Tibial nerve (tissue), 4 donors: Measurements from ENCODE around the gene COPS8. TPM values are rescaled to one million over a fixed set of nuclear protein-coding genes. Genes with fewer than 3 reads are reported as not detected.

Experiments
- DNase-seq, 2 donors: peaks; one replicate each; pipeline ENCODE4 v3.0.0-alpha.2; 2019; ENCODE audit warnings: low spot score in 2 of 2
- H3K27ac ChIP-seq, 4 donors: fragments of 200-600 bp; sonication (generic) in 3 of 4; one replicate each; pipeline ENCODE4 v1.5.1; 2017 to 2019; ENCODE audit warnings: mild to moderate bottlenecking in 1 of 4
- H3K27me3 ChIP-seq, 2 donors: fragments of 200-600 bp; sonication (generic) in 1 of 2; one replicate each; pipeline versions ENCODE4 v1.5.1 to v1.6.0; 2017 to 2019
- H3K36me3 ChIP-seq, 3 donors: fragments of 200-600 bp; sonication (generic); one replicate each; pipeline ENCODE4 v1.5.1; 2018 to 2019
- H3K4me1 ChIP-seq, 4 donors: fragments of 200-600 bp; sonication (generic) in 3 of 4; one replicate each; pipeline ENCODE4 v1.5.1; 2017 to 2019
- H3K4me3 ChIP-seq, 4 donors: fragments of 200-600 bp; sonication (generic) in 3 of 4; one replicate each; pipeline ENCODE4 v1.5.1; 2017 to 2019; ENCODE audit warnings: mild to moderate bottlenecking in 1 of 4, moderate library complexity in 1 of 4
- H3K9me3 ChIP-seq, 4 donors: fragments of 200-600 bp; sonication (generic) in 3 of 4; one replicate each; pipeline ENCODE4 v1.5.1; 2017 to 2019
- CTCF ChIP-seq, 5 experiments: fragments of 200-600 bp in 3 of 5; fragments of 450-650 bp in 2 of 5; sonication (generic) in 3 of 5; IDR thresholded peaks; one replicate each; pipeline ENCODE4 v1.5.1; 2016 to 2019; ENCODE audit warnings: antibody characterized with exemption in 5 of 5, mild to moderate bottlenecking in 3 of 5, moderate library complexity in 2 of 5
- EP300 ChIP-seq, 2 donors: sonication (generic); formaldehyde crosslinking; IDR thresholded peaks; one replicate each; pipeline ENCODE4 v1.6.1; 2017; ENCODE audit warnings: antibody characterized with exemption in 2 of 2, mild to moderate bottlenecking in 1 of 2
- POLR2A ChIP-seq, 2 donors: fragments of 450-650 bp; IDR thresholded peaks; one replicate each; pipeline ENCODE4 v1.6.1; 2017; ENCODE audit warnings: antibody characterized with exemption in 2 of 2, mild to moderate bottlenecking in 2 of 2, moderate library complexity in 2 of 2
- WGBS, 2 donors: methylation state at CpG; one replicate each; pipeline ENCODE4 v1.1.5; 2018; 5-methylcytosine and 5-hydroxymethylcytosine counted together
- total RNA-seq, 4 donors: library from RNA; depleted of rRNA; stranded (reverse); fragments of >200 nt; gene quantifications; one replicate each; pipeline ENCODE4 v1.1.0, GENCODE V29; 2016

Gene COPS8
- total RNA-seq, 4 donors from 2014 or later, result 69.6 to 93.1 (median 80.2) TPM

- Histone ChIP-seq H3K4me3 (no peak overlapping the region), H3K27ac (no peak overlapping the region)
- WGBS, 2 donors, result 39 to 40% methylated on average over 3 of the region's 3 CpGs
Measured at GRCh38 chr2:237044281-237044680, 41.4 kb upstream of the COPS8 start.

GRCh38 chr2:237045449-237045848 is 40.2 kb upstream of the COPS8 start:
- Histone ChIP-seq H3K27ac (no peak overlapping the region), H3K9me3 (peaks cover 0 to 27% (median 7%) of the 10 kb centered on the region in 4 donors), H3K27me3 (no peaks in the 10 kb centered on the region), H3K36me3 (no peaks in the 10 kb centered on the region), H3K4me1 (peaks cover 0 to 5% (median 2%) of the 10 kb centered on the region in 4 donors), H3K4me3 (no peak overlapping the region)
- no peak for DNase-seq
- no peak for TF ChIP-seq POLR2A (IDR thresholded peaks at IDR 0.05)
- no peak for TF ChIP-seq CTCF (IDR thresholded peaks at IDR 0.05)
- TF ChIP-seq EP300 (IDR thresholded peaks at IDR 0.05), result no peak
- WGBS, 2 donors, result 74 to 86% methylated on average over 4 of the region's 4 CpGs

More at GRCh38 chr2:237044281-237044680, 41.4 kb upstream of the COPS8 start:
- Histone ChIP-seq H3K27me3 (no peaks in the 10 kb centered on the region), H3K9me3 (peaks cover 0 to 18% (median 7%) of the 10 kb centered on the region in 4 donors), H3K36me3 (no peaks in the 10 kb centered on the region), H3K4me1 (peaks cover 0 to 5% (median 2%) of the 10 kb centered on the region in 4 donors)
- no peak for TF ChIP-seq EP300 (IDR thresholded peaks at IDR 0.05)
- no peak for TF ChIP-seq CTCF (IDR thresholded peaks at IDR 0.05)
- TF ChIP-seq POLR2A (IDR thresholded peaks at IDR 0.05), result no peak
- DNase-seq, result no peak

GRCh38 chr2:237048595-237048994 is 37.1 kb upstream of the COPS8 start:
- Histone ChIP-seq H3K27ac (no peak overlapping the region), H3K4me1 (peaks cover 0 to 5% (median 0%) of the 10 kb centered on the region in 4 donors), H3K36me3 (no peaks in the 10 kb centered on the region), H3K27me3 (no peaks in the 10 kb centered on the region), H3K9me3 (peaks cover 0 to 27% (median 7%) of the 10 kb centered on the region in 4 donors), H3K4me3 (no peak overlapping the region)
- DNase-seq, result no peak
- TF ChIP-seq CTCF (IDR thresholded peaks at IDR 0.05) (no peak), EP300 (IDR thresholded peaks at IDR 0.05) (no peak), POLR2A (IDR thresholded peaks at IDR 0.05) (no peak)
- 98 to 100% methylated on average over 1 of the region's 1 CpG for WGBS, 2 donors

GRCh38 chr2:237051861-237052260 is 33.8 kb upstream of the COPS8 start:
- DNase-seq, result no peak
- peaks cover 0 to 27% (median 7%) of the 10 kb centered on the region in 4 donors for H3K9me3 ChIP-seq
- H3K27ac ChIP-seq, result no peak overlapping the region
- H3K4me1 ChIP-seq, result peaks cover 0 to 6% (median 0%) of the 10 kb centered on the region in 4 donors
- no peak overlapping the region for H3K4me3 ChIP-seq
- 86 to 87% methylated on average over 8 of the region's 8 CpGs for WGBS, 2 donors
- TF ChIP-seq CTCF (IDR thresholded peaks at IDR 0.05), result no peak
- TF ChIP-seq POLR2A (IDR thresholded peaks at IDR 0.05), result no peak
- TF ChIP-seq EP300 (IDR thresholded peaks at IDR 0.05), result no peak
- H3K36me3 ChIP-seq, result no peaks in the 10 kb centered on the region
- no peaks in the 10 kb centered on the region for H3K27me3 ChIP-seq

- H3K9me3 ChIP-seq, result peaks cover 0 to 21% (median 4%) of the 10 kb centered on the region in 4 donors
- TF ChIP-seq CTCF (IDR thresholded peaks at IDR 0.05) (no peak), POLR2A (IDR thresholded peaks at IDR 0.05) (no peak), EP300 (IDR thresholded peaks at IDR 0.05) (no peak)
- H3K4me1 ChIP-seq, result peaks cover 0 to 6% (median 0%) of the 10 kb centered on the region in 4 donors
- H3K27ac ChIP-seq, result no peak overlapping the region
- DNase-seq, result no peak
- no peaks in the 10 kb centered on the region for H3K36me3 ChIP-seq
- WGBS, 2 donors, result 85 to 89% methylated on average over 2 of the region's 2 CpGs
- H3K4me3 ChIP-seq, result no peak overlapping the region
- no peaks in the 10 kb centered on the region for H3K27me3 ChIP-seq
Measured at GRCh38 chr2:237053066-237053465, 32.6 kb upstream of the COPS8 start.
